ENCODE measurements around the gene ZCCHC3.

ZCCHC3 gene

DNA sequence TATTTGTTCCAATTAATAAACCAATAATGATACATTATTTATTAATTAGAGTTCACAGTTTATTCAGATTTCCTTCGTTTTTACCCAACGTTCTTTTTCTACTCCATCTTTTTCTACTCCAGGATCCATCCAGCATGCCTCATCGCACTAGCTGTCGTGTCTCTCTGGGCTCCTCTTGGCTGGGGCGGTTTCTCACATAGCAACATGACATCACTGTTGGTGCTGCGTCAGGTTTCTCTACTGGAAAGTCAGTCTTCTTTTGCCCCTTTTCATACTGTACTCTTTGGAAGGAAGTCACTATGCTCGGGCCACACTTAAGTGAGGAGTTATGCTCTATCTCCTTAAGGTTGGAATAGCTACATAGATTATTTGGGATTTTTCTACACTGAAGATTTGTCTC is 14.2 kb downstream of the ZCCHC3 start:
- no peaks in the 10 kb centered on the region for H3K27me3 ChIP-seq (ENCODE audit: insufficient read depth, low read length, poor library complexity)
- H4K5ac ChIP-seq (ENCODE audit: low read length), result no peak overlapping the region
- H3K4me1 ChIP-seq (ENCODE audit: control insufficient read depth, low read depth, low read length), result peaks cover 2% of the 10 kb centered on the region
- H3K4ac ChIP-seq (ENCODE audit: low read depth, low read length), result no peak overlapping the region
- no peak overlapping the region for H3K18ac ChIP-seq (ENCODE audit: low read length)
- no CpG with 5 or more reads among the region's 7 CpGs for WGBS (ENCODE audit: extremely low coverage, insufficient coverage, low lambda C conversion rate)
- H3K79me2 ChIP-seq (ENCODE audit: control insufficient read depth, insufficient read depth, low read length), result no peaks in the 10 kb centered on the region
- H2BK5ac ChIP-seq (ENCODE audit: low read length), result no peak overlapping the region
- H3K23ac ChIP-seq (ENCODE audit: low read length), result no peak overlapping the region
- H2BK120ac ChIP-seq (ENCODE audit: low read depth, low read length), result no peak overlapping the region
- H3K79me1 ChIP-seq (ENCODE audit: low read length), result no peaks in the 10 kb centered on the region
- H4K8ac ChIP-seq (ENCODE audit: low read depth, low read length), result no peak overlapping the region
- H3K4me2 ChIP-seq (ENCODE audit: low read length), result no peak overlapping the region
- no peak overlapping the region for H3K9ac ChIP-seq (ENCODE audit: low read length)
- no peak overlapping the region for H2AK5ac ChIP-seq (ENCODE audit: low read length)
- no peaks in the 10 kb centered on the region for H3K36me3 ChIP-seq (ENCODE audit: control insufficient read depth, insufficient read depth, low read length)
- no peak overlapping the region for H3K4me3 ChIP-seq (ENCODE audit: low read length)
- no peak overlapping the region for H3K56ac ChIP-seq (ENCODE audit: low read length)
- no peak overlapping the region for H3K27ac ChIP-seq (ENCODE audit: low read depth, low read length)
- DNase-seq, result no peak
- H2BK15ac ChIP-seq (replicated peaks; ENCODE audit: low read depth), result no peak overlapping the region

DNA sequence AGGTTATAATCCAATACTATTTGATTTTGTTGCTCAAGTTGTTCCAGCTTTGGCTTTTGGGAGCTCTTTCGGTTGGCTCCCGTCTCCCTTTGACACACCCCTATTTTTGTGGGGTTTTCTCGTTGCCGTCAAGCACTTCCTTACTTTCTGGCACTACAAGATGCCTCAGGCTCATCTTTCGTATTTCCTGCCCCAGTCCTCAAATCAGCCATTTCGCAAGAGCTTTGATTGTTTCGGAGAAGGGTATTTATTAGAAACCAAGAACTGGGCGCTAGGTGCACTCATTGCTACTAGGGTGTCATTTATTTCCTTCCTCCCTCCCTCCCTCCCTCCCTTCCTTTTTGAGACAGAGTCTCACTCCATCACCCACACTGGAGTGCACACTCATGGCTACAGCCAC is 14.7 kb downstream of the ZCCHC3 start:
- Histone ChIP-seq H2BK5ac (ENCODE audit: low read length) (no peak overlapping the region), H4K5ac (ENCODE audit: low read length) (no peak overlapping the region), H3K27me3 (ENCODE audit: insufficient read depth, low read length, poor library complexity) (no peaks in the 10 kb centered on the region), H3K79me2 (ENCODE audit: control insufficient read depth, insufficient read depth, low read length) (no peaks in the 10 kb centered on the region), H4K8ac (ENCODE audit: low read depth, low read length) (no peak overlapping the region), H2BK15ac (replicated peaks; ENCODE audit: low read depth) (no peak overlapping the region), H2BK120ac (ENCODE audit: low read depth, low read length) (no peak overlapping the region), H3K9ac (ENCODE audit: low read length) (no peak overlapping the region), H3K4ac (ENCODE audit: low read depth, low read length) (no peak overlapping the region), H3K27ac (ENCODE audit: low read depth, low read length) (no peak overlapping the region), H3K4me3 (ENCODE audit: low read length) (no peak overlapping the region), H3K18ac (ENCODE audit: low read length) (no peak overlapping the region), H2AK5ac (ENCODE audit: low read length) (no peak overlapping the region), H3K4me2 (ENCODE audit: low read length) (no peak overlapping the region), H3K4me1 (ENCODE audit: control insufficient read depth, low read depth, low read length) (peaks cover 2% of the 10 kb centered on the region), H3K79me1 (ENCODE audit: low read length) (no peaks in the 10 kb centered on the region), H3K23ac (ENCODE audit: low read length) (no peak overlapping the region), H3K36me3 (ENCODE audit: control insufficient read depth, insufficient read depth, low read length) (no peaks in the 10 kb centered on the region), H3K56ac (ENCODE audit: low read length) (no peak overlapping the region)
- WGBS (ENCODE audit: extremely low coverage, insufficient coverage, low lambda C conversion rate), result no CpG with 5 or more reads among the region's 8 CpGs
- DNase-seq, result no peak

DNA sequence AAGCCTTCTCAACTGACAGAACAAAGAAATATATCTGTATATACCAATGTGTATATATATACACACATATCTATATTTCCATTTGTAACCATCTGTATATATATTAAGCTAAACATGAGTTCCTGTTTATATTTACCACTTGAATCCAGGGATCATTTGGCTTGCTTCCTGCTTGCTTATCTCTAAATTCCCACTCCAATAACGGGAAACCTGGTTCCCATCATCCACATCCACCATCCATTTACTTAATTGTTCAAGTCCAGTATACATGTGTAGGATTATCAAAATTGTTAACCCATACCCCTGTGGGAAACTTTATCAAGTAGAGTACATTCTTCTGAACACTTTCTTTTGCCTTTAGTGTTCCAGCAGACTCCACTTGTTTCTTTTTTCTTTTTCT is 15.5 kb downstream of the ZCCHC3 start:
- Histone ChIP-seq H3K36me3 (ENCODE audit: control insufficient read depth, insufficient read depth, low read length) (no peaks in the 10 kb centered on the region), H3K4me2 (ENCODE audit: low read length) (no peak overlapping the region), H2BK120ac (ENCODE audit: low read depth, low read length) (no peak overlapping the region), H3K79me1 (ENCODE audit: low read length) (no peaks in the 10 kb centered on the region), H3K9ac (ENCODE audit: low read length) (no peak overlapping the region), H2BK5ac (ENCODE audit: low read length) (no peak overlapping the region), H3K4me3 (ENCODE audit: low read length) (no peak overlapping the region), H2BK15ac (replicated peaks; ENCODE audit: low read depth) (no peak overlapping the region), H4K5ac (ENCODE audit: low read length) (no peak overlapping the region), H3K4ac (ENCODE audit: low read depth, low read length) (no peak overlapping the region), H3K79me2 (ENCODE audit: control insufficient read depth, insufficient read depth, low read length) (no peaks in the 10 kb centered on the region), H3K56ac (ENCODE audit: low read length) (no peak overlapping the region), H3K27me3 (ENCODE audit: insufficient read depth, low read length, poor library complexity) (no peaks in the 10 kb centered on the region), H3K4me1 (ENCODE audit: control insufficient read depth, low read depth, low read length) (peaks cover 2% of the 10 kb centered on the region), H3K23ac (ENCODE audit: low read length) (no peak overlapping the region), H4K8ac (ENCODE audit: low read depth, low read length) (no peak overlapping the region), H2AK5ac (ENCODE audit: low read length) (no peak overlapping the region), H3K27ac (ENCODE audit: low read depth, low read length) (no peak overlapping the region), H3K18ac (ENCODE audit: low read length) (no peak overlapping the region)
- no peak for DNase-seq
- WGBS (ENCODE audit: extremely low coverage, insufficient coverage, low lambda C conversion rate), result no CpG with 5 or more reads among the region's 1 CpG

DNA sequence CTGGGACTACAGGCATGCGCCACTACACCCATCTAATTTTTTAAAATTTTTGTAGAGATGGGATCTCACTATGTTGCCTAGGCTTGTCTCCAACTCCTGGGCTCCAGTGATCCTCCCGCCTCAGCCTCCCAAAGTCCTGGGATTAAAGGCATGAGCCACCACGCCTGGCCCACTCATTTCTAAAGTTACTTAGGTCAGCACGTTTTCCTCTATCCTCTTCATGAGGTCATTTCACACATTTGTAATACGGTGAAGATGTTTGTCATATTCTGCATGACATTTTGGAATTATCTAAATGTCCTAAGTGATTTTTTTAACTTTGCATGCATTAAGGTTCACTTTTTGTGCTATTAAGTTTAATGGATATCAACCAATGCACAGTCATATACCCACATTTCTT is 16.0 kb downstream of the ZCCHC3 start:
- no peak overlapping the region for H3K23ac ChIP-seq (ENCODE audit: low read length)
- WGBS (ENCODE audit: extremely low coverage, insufficient coverage, low lambda C conversion rate), result no CpG with 5 or more reads among the region's 5 CpGs
- H3K4ac ChIP-seq (ENCODE audit: low read depth, low read length), result no peak overlapping the region
- H3K4me2 ChIP-seq (ENCODE audit: low read length), result no peak overlapping the region
- no peak overlapping the region for H3K18ac ChIP-seq (ENCODE audit: low read length)
- H2BK120ac ChIP-seq (ENCODE audit: low read depth, low read length), result no peak overlapping the region
- no peak overlapping the region for H3K56ac ChIP-seq (ENCODE audit: low read length)
- H3K27me3 ChIP-seq (ENCODE audit: insufficient read depth, low read length, poor library complexity), result no peaks in the 10 kb centered on the region
- no peaks in the 10 kb centered on the region for H3K79me1 ChIP-seq (ENCODE audit: low read length)
- no peak overlapping the region for H2BK5ac ChIP-seq (ENCODE audit: low read length)
- no peaks in the 10 kb centered on the region for H3K36me3 ChIP-seq (ENCODE audit: control insufficient read depth, insufficient read depth, low read length)
- H3K9ac ChIP-seq (ENCODE audit: low read length), result no peak overlapping the region
- DNase-seq, result no peak
- no peaks in the 10 kb centered on the region for H3K79me2 ChIP-seq (ENCODE audit: control insufficient read depth, insufficient read depth, low read length)
- H4K5ac ChIP-seq (ENCODE audit: low read length), result no peak overlapping the region
- no peak overlapping the region for H4K8ac ChIP-seq (ENCODE audit: low read depth, low read length)
- H2AK5ac ChIP-seq (ENCODE audit: low read length), result no peak overlapping the region
- no peak overlapping the region for H3K27ac ChIP-seq (ENCODE audit: low read depth, low read length)
- H3K4me3 ChIP-seq (ENCODE audit: low read length), result no peak overlapping the region
- H2BK15ac ChIP-seq (replicated peaks; ENCODE audit: low read depth), result no peak overlapping the region
- peaks cover 2% of the 10 kb centered on the region for H3K4me1 ChIP-seq (ENCODE audit: control insufficient read depth, low read depth, low read length)

DNA sequence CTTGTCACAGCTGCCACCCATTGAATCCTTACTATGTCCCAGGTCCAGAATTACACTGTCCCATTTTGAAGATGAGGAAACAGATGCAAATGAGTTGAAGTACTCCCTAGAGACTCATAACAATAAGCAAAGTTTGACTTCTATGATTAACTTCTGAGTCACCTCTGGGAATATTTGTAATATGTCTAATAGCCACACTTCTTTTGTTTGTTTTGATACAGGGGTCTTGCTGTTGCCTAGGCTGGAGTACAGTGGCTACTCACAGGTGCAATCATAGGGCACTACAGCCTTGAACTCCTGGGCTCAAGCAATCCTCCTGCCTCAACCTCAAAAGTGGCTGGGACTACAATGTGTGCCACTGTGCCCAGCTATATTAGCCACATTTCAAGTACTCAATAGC is 16.6 kb downstream of the ZCCHC3 start:
- Histone ChIP-seq H2BK15ac (replicated peaks; ENCODE audit: low read depth) (no peak overlapping the region), H3K18ac (ENCODE audit: low read length) (no peak overlapping the region), H2BK5ac (ENCODE audit: low read length) (no peak overlapping the region), H3K79me2 (ENCODE audit: control insufficient read depth, insufficient read depth, low read length) (no peaks in the 10 kb centered on the region), H3K9ac (ENCODE audit: low read length) (no peak overlapping the region), H3K79me1 (ENCODE audit: low read length) (no peaks in the 10 kb centered on the region), H3K4me3 (ENCODE audit: low read length) (no peak overlapping the region), H3K4me2 (ENCODE audit: low read length) (no peak overlapping the region), H3K4me1 (ENCODE audit: control insufficient read depth, low read depth, low read length) (peaks cover under 1% of the 10 kb centered on the region), H3K56ac (ENCODE audit: low read length) (no peak overlapping the region), H3K27me3 (ENCODE audit: insufficient read depth, low read length, poor library complexity) (no peaks in the 10 kb centered on the region), H3K4ac (ENCODE audit: low read depth, low read length) (no peak overlapping the region), H3K27ac (ENCODE audit: low read depth, low read length) (no peak overlapping the region), H2AK5ac (ENCODE audit: low read length) (no peak overlapping the region), H4K8ac (ENCODE audit: low read depth, low read length) (no peak overlapping the region), H3K36me3 (ENCODE audit: control insufficient read depth, insufficient read depth, low read length) (no peaks in the 10 kb centered on the region), H4K5ac (ENCODE audit: low read length) (no peak overlapping the region), H3K23ac (ENCODE audit: low read length) (no peak overlapping the region), H2BK120ac (ENCODE audit: low read depth, low read length) (no peak overlapping the region)
- DNase-seq, result no peak

DNA sequence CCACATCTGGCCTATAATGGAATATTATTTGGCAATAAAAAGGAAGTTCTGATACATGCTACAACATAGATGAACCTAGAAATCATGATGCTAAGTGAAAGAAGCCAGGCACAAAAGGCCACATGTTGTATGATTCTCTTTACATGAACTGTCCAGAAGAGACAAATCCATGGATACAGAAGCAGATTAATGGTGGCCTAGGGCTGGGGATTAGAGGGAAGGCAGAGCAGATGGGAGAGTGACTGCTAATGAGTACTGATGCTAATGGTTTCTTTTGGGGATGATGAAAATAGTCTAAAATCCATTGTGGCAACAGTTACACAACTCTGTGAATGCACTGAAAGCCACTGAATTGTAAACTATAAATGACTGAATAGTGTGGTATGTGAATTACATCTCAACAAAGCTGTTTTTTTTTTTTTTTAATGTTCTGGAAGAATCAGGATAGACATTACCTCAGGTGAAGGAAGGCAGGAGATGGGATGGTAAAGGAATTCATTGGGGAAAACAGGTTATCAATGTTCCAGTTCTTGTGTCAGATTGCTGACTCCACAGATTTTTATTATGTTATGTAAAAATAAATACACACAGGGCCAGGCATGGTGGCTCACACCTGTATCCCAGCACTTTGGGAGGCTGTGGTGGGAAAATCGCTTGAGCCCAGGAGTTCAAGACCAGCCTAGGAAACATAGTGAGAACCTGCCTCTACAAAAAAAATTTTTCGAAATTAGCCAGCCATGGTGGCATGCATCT is 19.1 kb downstream of the ZCCHC3 start:
- Histone ChIP-seq H4K8ac (ENCODE audit: low read depth, low read length) (no peak overlapping the region), H3K79me1 (ENCODE audit: low read length) (no peaks in the 10 kb centered on the region), H2AK5ac (ENCODE audit: low read length) (no peak overlapping the region), H2BK5ac (ENCODE audit: low read length) (no peak overlapping the region), H3K27me3 (ENCODE audit: insufficient read depth, low read length, poor library complexity) (no peaks in the 10 kb centered on the region), H3K4me3 (ENCODE audit: low read length) (no peak overlapping the region), H3K23ac (ENCODE audit: low read length) (no peak overlapping the region), H3K18ac (ENCODE audit: low read length) (no peak overlapping the region), H3K36me3 (ENCODE audit: control insufficient read depth, insufficient read depth, low read length) (no peaks in the 10 kb centered on the region), H3K56ac (ENCODE audit: low read length) (no peak overlapping the region), H3K9ac (ENCODE audit: low read length) (no peak overlapping the region), H2BK120ac (ENCODE audit: low read depth, low read length) (no peak overlapping the region), H2BK15ac (replicated peaks; ENCODE audit: low read depth) (no peak overlapping the region), H3K4ac (ENCODE audit: low read depth, low read length) (no peak overlapping the region), H3K27ac (ENCODE audit: low read depth, low read length) (no peak overlapping the region), H3K4me1 (ENCODE audit: control insufficient read depth, low read depth, low read length) (no peaks in the 10 kb centered on the region), H4K5ac (ENCODE audit: low read length) (no peak overlapping the region), H3K79me2 (ENCODE audit: control insufficient read depth, insufficient read depth, low read length) (no peaks in the 10 kb centered on the region), H3K4me2 (ENCODE audit: low read length) (no peak overlapping the region)
- WGBS (ENCODE audit: extremely low coverage, insufficient coverage, low lambda C conversion rate), result no CpG with 5 or more reads among the region's 2 CpGs
- no peak for DNase-seq

All from mesendoderm (in vitro differentiated cells).